ENCODE measurements around the gene ARFRP1.

DNA sequence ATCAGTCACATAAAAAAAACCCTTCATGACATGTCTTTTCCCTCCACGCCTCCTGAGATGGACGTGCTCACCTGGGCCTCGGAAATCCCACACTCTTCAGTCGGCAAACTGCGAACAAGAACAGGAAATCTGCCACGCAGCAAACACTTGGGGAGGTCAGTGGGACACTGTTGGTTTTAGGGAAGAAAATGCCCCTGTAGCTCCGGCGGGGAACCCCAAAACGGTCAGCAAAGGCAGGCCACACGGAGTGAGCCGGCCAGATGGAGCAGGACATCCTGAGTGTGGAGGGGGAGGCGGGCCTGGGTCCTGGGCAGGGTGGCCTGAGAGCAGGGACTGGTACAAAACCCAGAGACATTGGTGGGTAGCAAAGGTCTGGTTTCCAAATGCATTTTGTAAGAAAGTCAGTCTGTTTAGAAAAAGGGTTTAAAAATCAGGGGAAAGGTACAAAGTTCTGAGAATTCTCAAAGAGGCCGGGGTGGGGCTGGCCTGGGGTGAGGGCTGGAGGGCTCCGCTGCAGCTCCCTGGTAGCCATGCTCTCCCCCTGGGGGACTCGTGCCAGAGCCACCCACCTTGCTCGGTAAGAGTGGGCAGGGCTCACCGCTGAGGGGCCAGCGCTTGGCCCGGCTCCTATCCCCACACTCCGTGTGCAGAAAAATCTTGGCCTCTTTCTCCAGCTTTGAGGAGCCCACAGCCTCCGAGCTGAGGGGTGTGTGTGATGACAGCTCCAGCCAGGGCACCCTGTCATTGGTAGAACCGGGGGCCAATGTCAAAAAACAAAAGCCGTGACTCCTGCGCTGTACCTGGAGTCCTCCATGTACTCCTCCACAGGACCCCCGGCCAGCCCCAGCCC is 37.0 kb upstream of the ARFRP1 start:
- TF ChIP-seq, protein P1, sequence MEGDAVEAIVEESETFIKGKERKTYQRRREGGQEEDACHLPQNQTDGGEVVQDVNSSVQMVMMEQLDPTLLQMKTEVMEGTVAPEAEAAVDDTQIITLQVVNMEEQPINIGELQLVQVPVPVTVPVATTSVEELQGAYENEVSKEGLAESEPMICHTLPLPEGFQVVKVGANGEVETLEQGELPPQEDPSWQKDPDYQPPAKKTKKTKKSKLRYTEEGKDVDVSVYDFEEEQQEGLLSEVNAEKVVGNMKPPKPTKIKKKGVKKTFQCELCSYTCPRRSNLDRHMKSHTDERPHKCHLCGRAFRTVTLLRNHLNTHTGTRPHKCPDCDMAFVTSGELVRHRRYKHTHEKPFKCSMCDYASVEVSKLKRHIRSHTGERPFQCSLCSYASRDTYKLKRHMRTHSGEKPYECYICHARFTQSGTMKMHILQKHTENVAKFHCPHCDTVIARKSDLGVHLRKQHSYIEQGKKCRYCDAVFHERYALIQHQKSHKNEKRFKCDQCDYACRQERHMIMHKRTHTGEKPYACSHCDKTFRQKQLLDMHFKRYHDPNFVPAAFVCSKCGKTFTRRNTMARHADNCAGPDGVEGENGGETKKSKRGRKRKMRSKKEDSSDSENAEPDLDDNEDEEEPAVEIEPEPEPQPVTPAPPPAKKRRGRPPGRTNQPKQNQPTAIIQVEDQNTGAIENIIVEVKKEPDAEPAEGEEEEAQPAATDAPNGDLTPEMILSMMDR (IDR thresholded peaks at IDR 0.05), result no peak
- no peak for TF ChIP-seq POLR2A (IDR thresholded peaks at IDR 0.05)

Data from right lobe of liver (tissue), 4 donors.